Central memory CD8-positive, alpha-beta T cell (primary cell): ENCODE measurements around the gene HGD.
"Not testable (repeated sequence)": the region's sequence is repeated elsewhere in the genome, so short reads cannot be mapped to it uniquely, and the experiment has no call there.

Source experiments
- ATAC-seq: fragments of 150-1000 bp; cut with Tn5 transposase; replicated peaks from 2 replicates; pipeline ENCODE4 v1.10.0; 2022; ENCODE audit warnings: mild to moderate bottlenecking, moderate FRiP score, moderate number of reproducible peaks; ENCODE audit not compliant: poor library complexity, severe bottlenecking; ENCODE audit errors: extremely low read depth
- DNase-seq, 2 donors: peaks; one replicate each; pipeline ENCODE4 v3.0.0; 2021; ENCODE audit warnings: low spot score in 2 of 2
- H3K27ac Mint-ChIP-seq: one replicate; pipeline ENCODE4 v1.8.0; 2022; ENCODE audit warnings: low read depth, mild to moderate bottlenecking, moderate library complexity, mixed read lengths
- H3K27me3 Mint-ChIP-seq: one replicate; pipeline ENCODE4 v1.8.0; 2022; ENCODE audit warnings: mixed read lengths
- H3K36me3 Mint-ChIP-seq: one replicate; pipeline ENCODE4 v1.8.0; 2022; ENCODE audit warnings: mild to moderate bottlenecking, moderate library complexity, mixed read lengths; ENCODE audit not compliant: insufficient read depth
- H3K4me1 Mint-ChIP-seq: one replicate; pipeline ENCODE4 v1.8.0; 2022; ENCODE audit warnings: mixed read lengths
- H3K4me3 Mint-ChIP-seq: one replicate; pipeline ENCODE4 v1.8.0; 2022; ENCODE audit warnings: mild to moderate bottlenecking, moderate library complexity, mixed read lengths
- H3K9me3 Mint-ChIP-seq: one replicate; pipeline ENCODE4 v1.8.0; 2022; ENCODE audit warnings: mixed read lengths

HGD gene

GRCh38 chr3:120689395-120689794 lies 7.4 kb upstream of the HGD start:
- DNase-seq (no peak), ATAC-seq (no peak)
- H3K4me3 Mint-ChIP-seq = no peak overlapping the region
- no peaks in the 10 kb centered on the region for H3K4me1 Mint-ChIP-seq
- H3K27me3 Mint-ChIP-seq = no peaks in the 10 kb centered on the region
- H3K36me3 Mint-ChIP-seq = peaks cover 8% of the 10 kb centered on the region
- H3K9me3 Mint-ChIP-seq = no peaks in the 10 kb centered on the region
- H3K27ac Mint-ChIP-seq = no peak overlapping the region

GRCh38 chr3:120688121-120688520 lies 6.1 kb upstream of the HGD start:
- no peaks in the 10 kb centered on the region for H3K9me3 Mint-ChIP-seq
- no peak overlapping the region for H3K4me3 Mint-ChIP-seq
- no peak for ATAC-seq

GRCh38 chr3:120685411-120685810 lies 3.4 kb upstream of the HGD start:
- H3K9me3 Mint-ChIP-seq = no peaks in the 10 kb centered on the region
- H3K4me1 Mint-ChIP-seq = no peaks in the 10 kb centered on the region
- no peak for ATAC-seq
- H3K4me3 Mint-ChIP-seq = no peak overlapping the region
- H3K36me3 Mint-ChIP-seq = peaks cover 6% of the 10 kb centered on the region
- H3K27ac Mint-ChIP-seq = no peak overlapping the region
- no peaks in the 10 kb centered on the region for H3K27me3 Mint-ChIP-seq
- no peak for DNase-seq

More at GRCh38 chr3:120688121-120688520, 6.1 kb upstream of the HGD start:
- Mint-ChIP-seq H3K36me3 (peaks cover 8% of the 10 kb centered on the region), H3K4me1 (no peaks in the 10 kb centered on the region), H3K27me3 (no peaks in the 10 kb centered on the region), H3K27ac (no peak overlapping the region)
- DNase-seq = no peak

- Mint-ChIP-seq H3K9me3 (no peaks in the 10 kb centered on the region), H3K27ac (no peak overlapping the region), H3K4me3 (no peak overlapping the region), H3K36me3 (peaks cover 6% of the 10 kb centered on the region), H3K4me1 (no peaks in the 10 kb centered on the region), H3K27me3 (peaks cover under 1% of the 10 kb centered on the region)
- DNase-seq (no peak), ATAC-seq (no peak)
Measured at GRCh38 chr3:120684896-120685295, 2.9 kb upstream of the HGD start.

GRCh38 chr3:120683671-120684301 lies 1.7 kb upstream of the HGD start:
- peaks cover 10% of the 10 kb centered on the region for H3K27me3 Mint-ChIP-seq
- H3K27ac Mint-ChIP-seq = no peak overlapping the region
- no peak for ATAC-seq
- H3K4me1 Mint-ChIP-seq = no peaks in the 10 kb centered on the region
- peaks cover 3% of the 10 kb centered on the region for H3K36me3 Mint-ChIP-seq
- H3K9me3 Mint-ChIP-seq = no peaks in the 10 kb centered on the region
- H3K4me3 Mint-ChIP-seq = no peak overlapping the region
- DNase-seq = no peak

GRCh38 chr3:120683213-120683612 lies 1.2 kb upstream of the HGD start:
- DNase-seq (no peak), ATAC-seq (no peak)
- Mint-ChIP-seq H3K27ac (no peak overlapping the region), H3K27me3 (peaks cover 15% of the 10 kb centered on the region), H3K4me1 (peaks cover 4% of the 10 kb centered on the region), H3K36me3 (peaks cover 3% of the 10 kb centered on the region), H3K9me3 (no peaks in the 10 kb centered on the region), H3K4me3 (no peak overlapping the region)

- Mint-ChIP-seq H3K27me3 (peaks cover 31% of the 10 kb centered on the region), H3K36me3 (peaks cover 1% of the 10 kb centered on the region), H3K4me3 (no peak overlapping the region), H3K9me3 (peaks cover 4% of the 10 kb centered on the region), H3K4me1 (peaks cover 5% of the 10 kb centered on the region), H3K27ac (no peak overlapping the region)
- no peak for DNase-seq
- no peak for ATAC-seq
Measured at GRCh38 chr3:120681506-120682038, 467 bp downstream of the HGD start.

- Mint-ChIP-seq H3K27me3 (peaks cover 37% of the 10 kb centered on the region), H3K36me3 (peaks cover 1% of the 10 kb centered on the region), H3K27ac (no peak overlapping the region), H3K4me1 (peaks cover 5% of the 10 kb centered on the region), H3K4me3 (no peak overlapping the region), H3K9me3 (peaks cover 6% of the 10 kb centered on the region)
- no peak for DNase-seq
- ATAC-seq = no peak
Measured at GRCh38 chr3:120681018-120681417, 1.0 kb downstream of the HGD start.

- Mint-ChIP-seq H3K27me3 (peaks cover 44% of the 10 kb centered on the region), H3K27ac (no peak overlapping the region), H3K36me3 (peaks cover 1% of the 10 kb centered on the region), H3K4me1 (peaks cover 5% of the 10 kb centered on the region), H3K4me3 (no peak overlapping the region), H3K9me3 (peaks cover 6% of the 10 kb centered on the region)
- DNase-seq (no peak), ATAC-seq (no peak)
Measured at GRCh38 chr3:120680193-120680894, 1.7 kb downstream of the HGD start.

- H3K4me3 Mint-ChIP-seq = no peak overlapping the region
- H3K4me1 Mint-ChIP-seq = peaks cover 5% of the 10 kb centered on the region
Measured at GRCh38 chr3:120678984-120679383, 3.1 kb downstream of the HGD start.

GRCh38 chr3:120678331-120678947 lies 3.6 kb downstream of the HGD start:
- no peak overlapping the region for H3K27ac Mint-ChIP-seq
- no peak overlapping the region for H3K4me3 Mint-ChIP-seq
- no peaks in the 10 kb centered on the region for H3K36me3 Mint-ChIP-seq
- ATAC-seq (no peak), DNase-seq (no peak)
- H3K27me3 Mint-ChIP-seq = peaks cover 47% of the 10 kb centered on the region
- peaks cover 5% of the 10 kb centered on the region for H3K4me1 Mint-ChIP-seq
- peaks cover 6% of the 10 kb centered on the region for H3K9me3 Mint-ChIP-seq

More at GRCh38 chr3:120678984-120679383, 3.1 kb downstream of the HGD start:
- no peak overlapping the region for H3K27ac Mint-ChIP-seq
- no peaks in the 10 kb centered on the region for H3K36me3 Mint-ChIP-seq
- peaks cover 6% of the 10 kb centered on the region for H3K9me3 Mint-ChIP-seq
- DNase-seq (no peak), ATAC-seq (no peak)
- peaks cover 47% of the 10 kb centered on the region for H3K27me3 Mint-ChIP-seq

GRCh38 chr3:120677193-120677592 lies 4.8 kb downstream of the HGD start:
- not testable (repeated sequence) for H3K4me3 Mint-ChIP-seq, ATAC-seq, H3K4me1 Mint-ChIP-seq, DNase-seq, H3K36me3 Mint-ChIP-seq, H3K9me3 Mint-ChIP-seq, H3K27ac Mint-ChIP-seq
- peaks cover 47% of the 10 kb centered on the region for H3K27me3 Mint-ChIP-seq

GRCh38 chr3:120673116-120673515 lies 8.9 kb downstream of the HGD start:
- Mint-ChIP-seq H3K36me3 (no peaks in the 10 kb centered on the region), H3K27ac (no peak overlapping the region), H3K27me3 (peaks cover 31% of the 10 kb centered on the region), H3K4me3 (no peak overlapping the region), H3K9me3 (peaks cover 6% of the 10 kb centered on the region), H3K4me1 (peaks cover under 1% of the 10 kb centered on the region)
- ATAC-seq (no peak), DNase-seq (no peak)
